ENCODE data around the gene BTBD10. TPM values are rescaled to one million over a fixed set of nuclear protein-coding genes. Genes with fewer than 3 reads are reported as not detected.
A peak's percentile ranks its signal among the peaks of the same experiment; 100 is the strongest.

The BTBD10 gene
- total and polyA plus RNA-seq, 2 experiments from 2014 or later = 21.3 to 44.1 TPM

- DNase-seq (ENCODE audit: low spot score) = peak; percentile 52
- Histone ChIP-seq H3K9me2 (replicated peaks; ENCODE audit: insufficient read depth) (no peaks in the 10 kb centered on the region), H3K4me3 (no peak overlapping the region), H3K27me3 (no peaks in the 10 kb centered on the region), H3K4me1 (ENCODE audit: insufficient read depth) (no peaks in the 10 kb centered on the region), H3K9me3 (ENCODE audit: low read depth) (no peaks in the 10 kb centered on the region), H3K79me2 (no peaks in the 10 kb centered on the region), H3K36me3 (replicated peaks; ENCODE audit: insufficient read depth, low read depth) (no peaks in the 10 kb centered on the region), H4K20me1 (ENCODE audit: insufficient read depth, poor library complexity, severe bottlenecking) (no peaks in the 10 kb centered on the region), H3K4me2 (no peak overlapping the region), H3K27ac (no peak overlapping the region), H2AFZ (no peak overlapping the region)
- WGBS (ENCODE audit: low lambda C conversion rate, missing lambda C conversion rate) = 92% methylated on average over 2 of the region's 2 CpGs
- TF ChIP-seq EZH2 (IDR thresholded peaks at IDR 0.05; ENCODE audit: borderline replicate concordance) (no peak), CTCF (IDR thresholded peaks at IDR 0.05; ENCODE audit: poor library complexity) (no peak), EZH2phosphoT487 (IDR thresholded peaks at IDR 0.05; ENCODE audit: low read depth, severe bottlenecking, unreplicated experiment) (no peak)
These were observed 76.5 kb downstream of the BTBD10 start for GRCh38 chr11:13386567-13386966.

- H2AFZ ChIP-seq = no peak overlapping the region
- no peak overlapping the region for H3K4me2 ChIP-seq
- H3K27ac ChIP-seq = no peak overlapping the region
- no peaks in the 10 kb centered on the region for H3K4me1 ChIP-seq (ENCODE audit: insufficient read depth)
- 30% methylated on average over 4 of the region's 4 CpGs for WGBS (ENCODE audit: low lambda C conversion rate, missing lambda C conversion rate)
- H3K27me3 ChIP-seq = no peaks in the 10 kb centered on the region
- H3K9me2 ChIP-seq (replicated peaks; ENCODE audit: insufficient read depth) = no peaks in the 10 kb centered on the region
- no peaks in the 10 kb centered on the region for H4K20me1 ChIP-seq (ENCODE audit: insufficient read depth, poor library complexity, severe bottlenecking)
- no peak overlapping the region for H3K4me3 ChIP-seq
- H3K36me3 ChIP-seq (replicated peaks; ENCODE audit: insufficient read depth, low read depth) = no peaks in the 10 kb centered on the region
- no peaks in the 10 kb centered on the region for H3K9me3 ChIP-seq (ENCODE audit: low read depth)
- TF ChIP-seq CTCF (IDR thresholded peaks at IDR 0.05; ENCODE audit: poor library complexity) (peak; percentile 68), EZH2 (IDR thresholded peaks at IDR 0.05; ENCODE audit: borderline replicate concordance) (no peak)
- H3K79me2 ChIP-seq = no peaks in the 10 kb centered on the region
- DNase-seq (ENCODE audit: low spot score) = peak; percentile 52
These were observed 77.9 kb downstream of the BTBD10 start for GRCh38 chr11:13384908-13385640.

GRCh38 chr11:13382751-13383150 is 80.3 kb downstream of the BTBD10 start:
- no peaks in the 10 kb centered on the region for H3K9me2 ChIP-seq (replicated peaks; ENCODE audit: insufficient read depth)
- H3K4me2 ChIP-seq = no peak overlapping the region
- no peak overlapping the region for H2AFZ ChIP-seq
- no peak for TF ChIP-seq EZH2 (IDR thresholded peaks at IDR 0.05; ENCODE audit: borderline replicate concordance)
- TF ChIP-seq CTCF (IDR thresholded peaks at IDR 0.05; ENCODE audit: poor library complexity) = no peak
- no peak for TF ChIP-seq EZH2phosphoT487 (IDR thresholded peaks at IDR 0.05; ENCODE audit: low read depth, severe bottlenecking, unreplicated experiment)
- DNase-seq (ENCODE audit: low spot score) = no peak
- no peaks in the 10 kb centered on the region for H3K4me1 ChIP-seq (ENCODE audit: insufficient read depth)
- H3K4me3 ChIP-seq = no peak overlapping the region
- no peak overlapping the region for H3K27ac ChIP-seq
- H4K20me1 ChIP-seq (ENCODE audit: insufficient read depth, poor library complexity, severe bottlenecking) = no peaks in the 10 kb centered on the region
- H3K9me3 ChIP-seq (ENCODE audit: low read depth) = no peaks in the 10 kb centered on the region
- no peaks in the 10 kb centered on the region for H3K27me3 ChIP-seq
- H3K36me3 ChIP-seq (replicated peaks; ENCODE audit: insufficient read depth, low read depth) = no peaks in the 10 kb centered on the region
- no peaks in the 10 kb centered on the region for H3K79me2 ChIP-seq
- WGBS (ENCODE audit: low lambda C conversion rate, missing lambda C conversion rate) = 81% methylated on average over 3 of the region's 3 CpGs
